GM21526 (cell line): ENCODE measurements around the gene ATP7B.
"Not testable (repeated sequence)": the region's sequence is repeated elsewhere in the genome, so short reads cannot be mapped to it uniquely, and the experiment has no call there.

ENCODE experiments used
- ATAC-seq: cut with Tn5 transposase; IDR thresholded peaks from one replicate; pipeline ENCODE4 v1.9.1; 2021; ENCODE audit warnings: moderate library complexity; ENCODE audit not compliant: unreplicated experiment, low FRiP score

ATP7B gene

DNA sequence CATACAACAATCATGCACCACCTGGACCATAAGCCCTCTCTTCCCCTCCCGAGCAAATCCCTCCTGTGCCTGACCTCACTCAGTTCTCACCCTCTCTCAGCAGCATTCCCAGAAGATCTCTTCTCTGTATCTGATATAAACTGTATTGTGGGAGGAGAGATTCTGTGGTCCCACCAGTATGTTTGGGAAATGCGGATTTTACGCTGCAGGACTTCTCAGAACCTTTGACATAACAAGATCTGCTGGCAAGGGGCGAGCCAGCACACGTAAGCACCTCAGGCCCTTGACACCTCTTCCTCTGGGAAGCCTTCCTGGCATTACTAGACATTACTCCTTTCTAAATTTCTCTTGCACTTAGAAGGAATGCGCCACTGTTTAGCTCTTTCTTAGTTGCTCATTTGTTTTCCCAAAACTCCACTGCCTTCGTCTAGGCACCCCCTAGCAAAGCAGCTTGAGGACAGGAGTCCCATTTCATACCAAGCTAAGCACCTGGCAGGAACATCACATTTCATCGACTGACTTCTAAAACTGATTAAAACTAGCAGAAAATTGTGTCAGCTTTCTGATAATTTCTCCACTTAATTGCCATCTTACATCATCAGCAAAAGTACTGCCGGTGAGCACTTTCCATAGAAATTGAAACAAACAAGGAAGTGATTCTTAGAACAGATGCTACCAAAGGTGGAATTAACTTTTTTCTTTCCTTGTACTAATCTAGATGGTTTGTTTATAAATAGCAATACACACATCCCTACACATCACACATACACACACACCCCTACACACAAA lies 86.3 kb downstream of the ATP7B start:
- ATAC-seq, result no peak

DNA sequence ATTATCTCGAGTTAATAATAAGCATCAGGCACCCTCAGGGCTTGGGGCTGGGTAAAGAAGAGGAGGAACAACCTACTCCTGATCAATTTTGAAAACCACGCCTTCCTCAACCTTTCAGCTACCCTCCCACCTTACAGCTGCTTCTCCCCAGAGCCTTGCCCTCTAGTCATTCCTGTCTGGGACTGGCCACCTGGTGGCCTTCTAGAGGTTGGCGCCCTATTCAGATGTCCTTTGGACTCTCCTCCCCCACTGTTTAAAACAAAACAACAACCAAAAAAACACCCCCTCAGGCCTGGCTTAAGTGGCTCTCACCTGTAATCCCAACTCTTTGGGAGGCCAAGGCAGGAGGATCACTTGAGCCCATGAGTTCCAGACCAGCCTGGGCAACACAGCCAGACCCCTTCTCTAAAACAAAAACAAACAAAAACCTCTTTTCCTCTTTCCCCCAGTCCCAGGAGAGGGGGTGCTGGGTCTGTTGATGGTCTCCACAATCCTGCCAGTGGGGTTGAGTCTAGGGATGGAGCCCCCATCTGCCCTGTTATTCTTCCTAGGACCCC lies 87.2 kb downstream of the ATP7B start:
- ATAC-seq, result peak; percentile 51

DNA sequence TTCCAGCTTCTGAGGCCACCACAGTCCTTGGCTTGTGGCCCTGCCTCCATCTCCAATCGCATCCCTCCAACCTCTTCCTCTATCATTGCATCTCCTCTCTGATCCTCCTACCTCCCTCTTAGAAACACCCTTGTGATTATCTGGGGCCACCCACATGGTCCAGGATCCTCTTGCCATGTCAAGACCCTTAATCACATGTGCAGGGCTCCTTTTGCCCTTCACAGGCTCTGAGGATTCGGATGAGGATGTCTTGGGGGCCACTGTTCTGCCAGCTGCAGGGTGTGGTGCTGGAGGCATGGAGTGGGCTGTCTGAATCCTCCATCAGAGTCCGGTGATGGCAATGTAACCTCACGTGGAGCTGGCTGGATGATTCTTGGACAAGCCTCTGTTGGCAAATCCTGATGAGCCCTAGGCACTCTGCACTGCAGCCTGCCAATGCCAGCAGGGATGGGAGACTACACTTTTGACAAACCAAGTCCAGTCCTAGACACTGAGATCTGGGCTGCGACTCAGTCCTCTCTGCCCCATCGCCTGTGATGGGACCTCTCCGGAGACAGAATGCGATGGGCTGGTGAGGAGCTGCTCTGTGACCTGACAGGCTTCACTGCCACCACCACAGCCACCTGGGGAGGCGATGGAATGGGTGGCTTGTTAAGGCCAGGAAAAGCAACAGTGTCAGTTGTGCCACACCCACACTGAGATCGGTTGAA lies 88.3 kb downstream of the ATP7B start:
- no peak for ATAC-seq

DNA sequence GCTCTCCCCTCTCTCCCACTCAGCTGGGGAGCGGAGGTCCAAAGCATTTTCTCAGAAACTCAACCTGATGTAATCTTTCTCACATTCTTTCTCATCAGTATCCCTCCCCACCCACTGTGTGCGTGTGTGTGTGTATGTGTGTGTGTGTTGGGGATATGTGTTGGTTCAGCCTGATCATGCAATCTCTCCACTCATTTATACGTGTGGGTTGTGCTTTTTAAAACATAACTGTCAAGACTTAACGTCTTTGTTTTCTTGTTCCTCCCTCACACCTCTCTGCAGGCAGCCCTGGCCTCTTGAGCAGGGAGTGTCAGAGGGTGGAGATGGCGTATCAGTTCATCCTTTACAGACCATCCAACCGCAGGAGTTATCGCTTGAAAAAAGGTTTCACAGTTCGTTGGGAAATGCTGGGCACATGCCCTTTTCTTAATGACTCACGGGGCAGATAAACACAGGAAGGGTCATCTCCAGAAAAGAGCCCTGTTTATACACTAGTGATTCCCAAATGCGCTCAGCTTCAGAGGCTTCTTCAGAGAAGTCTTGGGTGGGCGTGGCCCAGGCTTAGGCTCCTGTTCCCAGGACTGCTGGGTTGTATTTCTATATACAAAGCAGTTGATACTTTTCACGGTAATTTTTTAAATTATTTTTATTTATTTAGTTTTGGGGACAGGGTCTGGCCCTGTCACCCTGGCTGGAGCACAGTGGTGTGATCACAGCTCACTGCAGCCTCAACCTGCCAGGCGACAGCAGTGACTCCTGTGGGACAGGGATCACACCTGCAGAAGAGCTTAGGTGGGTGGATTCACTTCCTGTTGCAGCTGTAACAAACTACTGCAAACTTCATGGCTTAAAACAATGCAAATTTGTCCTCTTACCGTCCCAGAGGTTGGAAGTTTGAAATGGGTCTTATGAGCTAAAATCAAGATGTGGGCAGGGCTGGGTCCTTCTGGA lies 89.2 kb downstream of the ATP7B start:
- no peak for ATAC-seq

DNA sequence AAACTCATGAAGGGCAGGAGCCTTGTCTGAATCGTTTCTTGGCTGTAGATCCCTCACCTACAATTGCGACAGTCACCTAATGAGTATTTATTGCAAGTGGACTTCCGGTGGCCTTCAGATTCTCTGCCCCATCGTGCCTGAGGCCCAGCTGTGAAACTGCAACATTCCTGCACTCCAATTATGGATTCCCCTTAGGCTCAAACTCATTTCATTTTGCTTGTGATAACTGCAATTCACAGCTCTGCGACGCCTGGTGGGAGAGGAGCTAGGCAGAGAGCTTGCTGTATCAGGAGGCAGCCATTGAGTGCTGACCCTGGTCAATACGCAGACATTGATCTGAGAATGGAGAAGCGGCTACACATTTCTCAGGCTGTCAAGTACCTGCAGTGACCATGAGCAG lies 90.5 kb downstream of the ATP7B start:
- ATAC-seq, result no peak

DNA sequence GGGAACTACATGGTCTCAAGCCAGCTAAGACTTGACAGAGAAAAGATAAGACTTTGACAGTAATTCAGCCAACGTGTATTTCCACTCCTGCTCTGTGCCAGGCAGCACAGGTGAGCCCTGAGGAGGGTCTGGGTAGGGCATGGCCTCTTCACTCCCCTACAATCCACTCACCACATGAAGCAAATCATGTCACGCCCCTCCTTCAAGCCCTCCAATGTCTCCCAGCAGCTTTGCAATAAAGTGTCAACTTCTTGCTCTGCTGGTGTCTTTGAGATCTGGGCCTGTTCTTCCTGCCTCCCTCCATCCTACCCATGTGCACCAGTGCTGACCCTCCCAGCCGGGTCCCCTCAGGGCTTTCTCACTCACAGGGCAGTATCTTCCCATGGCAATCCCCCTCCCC lies 91.0 kb downstream of the ATP7B start:
- ATAC-seq, result no peak

DNA sequence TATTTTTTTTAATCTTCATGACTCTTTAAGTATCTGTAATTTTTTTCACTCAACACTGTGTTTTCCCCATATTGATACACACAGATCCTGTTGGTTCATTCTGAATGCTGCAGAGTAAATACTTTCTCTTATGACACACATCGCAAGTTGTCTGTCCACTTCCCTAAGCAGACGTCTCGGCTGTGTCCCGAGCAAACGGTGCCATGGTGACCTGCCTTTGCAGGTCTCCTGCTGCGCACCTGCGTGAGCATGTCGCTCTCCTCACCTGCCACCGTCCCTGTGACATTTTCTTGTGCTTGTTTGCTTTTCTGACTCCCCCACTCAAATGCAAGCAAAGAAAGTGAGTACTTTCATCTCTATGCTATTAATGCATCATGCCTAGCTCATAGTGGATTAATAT lies 91.7 kb downstream of the ATP7B start:
- no peak for ATAC-seq

DNA sequence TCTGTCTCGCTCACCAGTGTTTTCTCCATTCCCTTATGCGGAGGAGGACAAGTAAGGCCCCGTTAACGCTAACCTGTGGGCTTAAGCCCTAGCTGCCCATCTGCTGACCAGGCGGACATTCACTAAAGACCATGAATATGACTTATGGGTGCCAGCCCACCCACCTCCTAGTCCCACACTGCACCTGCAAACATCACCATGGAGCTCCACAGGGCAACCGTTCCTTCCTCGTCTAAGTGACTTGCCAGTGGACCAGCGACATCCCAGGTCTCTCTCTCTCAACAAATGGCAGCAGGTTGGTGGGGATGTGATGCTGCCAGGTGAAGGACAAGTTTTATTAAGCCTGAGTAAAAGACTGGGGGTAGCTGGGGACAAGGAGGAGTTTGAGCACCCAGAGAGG lies 94.3 kb downstream of the ATP7B start:
- ATAC-seq, result no peak

DNA sequence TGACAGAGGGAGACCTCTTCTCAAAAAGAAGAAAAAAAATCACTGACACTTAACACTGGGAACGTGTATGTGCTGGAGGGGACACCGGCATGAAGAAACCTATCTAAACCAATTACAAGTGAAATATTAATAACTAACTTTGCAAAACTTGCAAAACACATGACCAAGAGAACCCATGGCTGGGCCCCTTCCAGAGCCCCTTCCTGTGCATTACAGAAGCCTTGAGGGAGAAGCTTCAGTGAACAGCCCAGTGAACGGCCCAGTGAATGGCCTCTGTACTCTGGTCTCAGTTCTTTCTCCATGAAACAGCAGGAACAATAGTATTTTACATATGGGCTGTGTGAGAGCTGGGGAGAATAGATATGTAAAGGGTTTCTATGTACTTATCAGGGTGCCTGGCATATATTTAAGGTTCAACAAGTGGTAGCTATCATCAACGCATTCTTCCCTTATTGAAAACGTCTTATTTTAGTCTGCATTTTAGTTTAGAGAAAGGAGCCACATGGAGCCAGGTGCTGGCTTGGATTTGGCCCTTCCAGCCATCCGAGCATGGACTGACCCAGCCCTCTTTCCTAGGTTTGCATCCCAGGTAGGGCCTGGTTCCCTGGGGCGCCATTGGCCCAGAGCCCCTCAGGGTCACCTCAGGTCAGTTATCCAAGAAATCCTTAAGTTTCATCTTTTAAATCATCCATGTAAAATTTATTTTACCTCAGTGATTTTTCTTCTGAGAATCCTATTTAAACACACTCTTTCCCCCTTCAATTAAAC lies 95.0 kb downstream of the ATP7B start:
- ATAC-seq, result no peak

DNA sequence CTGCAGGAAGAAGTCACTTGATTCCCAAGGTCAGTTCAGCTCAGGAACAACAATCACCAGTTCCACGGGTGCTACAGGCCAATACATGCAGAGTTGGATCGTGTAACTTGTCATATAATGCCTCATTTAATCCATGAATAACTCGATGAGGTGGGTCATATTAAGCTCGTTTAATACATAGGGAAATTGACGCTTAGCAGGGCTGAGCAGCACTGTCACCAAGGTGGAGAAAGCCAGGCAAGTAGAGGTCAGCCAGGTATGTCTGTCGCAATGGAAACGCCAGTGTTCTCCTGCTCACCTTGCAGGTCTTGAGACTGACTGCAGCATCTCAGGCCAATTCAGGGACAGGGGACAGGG lies 97.1 kb downstream of the ATP7B start:
- ATAC-seq, result no peak

DNA sequence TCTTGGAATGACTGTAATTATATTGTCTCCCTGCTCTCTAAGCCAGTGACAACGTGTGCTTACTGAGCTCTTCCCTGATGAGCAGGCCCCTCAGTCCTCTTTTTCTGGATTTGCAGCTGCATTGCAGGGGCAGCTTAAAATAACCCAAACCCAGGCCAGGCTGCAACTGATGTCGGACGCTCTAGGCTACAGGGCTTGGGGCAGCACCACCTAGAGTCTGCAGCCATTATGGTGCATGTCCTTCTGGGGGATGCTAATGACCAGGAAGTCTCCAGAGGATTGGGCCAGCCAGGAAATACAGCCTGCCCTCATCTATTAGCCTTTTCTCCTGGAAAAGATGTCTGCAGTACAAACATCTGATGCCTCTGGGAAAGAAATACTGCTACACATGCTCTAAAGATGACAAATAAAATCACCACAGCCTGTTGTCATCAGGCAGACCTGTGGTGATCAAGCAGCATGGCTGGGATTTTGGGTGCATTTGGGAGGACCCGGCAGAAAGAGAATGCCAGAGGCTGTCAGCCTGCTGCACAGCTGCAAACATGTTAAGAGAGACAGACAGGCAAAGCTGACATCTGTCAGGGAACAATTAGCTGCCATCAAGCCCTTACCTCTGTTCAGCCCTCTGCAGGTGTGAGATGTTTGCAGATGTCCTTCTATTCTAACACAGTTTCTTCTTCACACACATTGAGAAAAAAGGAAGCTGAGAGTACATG lies 97.7 kb downstream of the ATP7B start:
- no peak for ATAC-seq

DNA sequence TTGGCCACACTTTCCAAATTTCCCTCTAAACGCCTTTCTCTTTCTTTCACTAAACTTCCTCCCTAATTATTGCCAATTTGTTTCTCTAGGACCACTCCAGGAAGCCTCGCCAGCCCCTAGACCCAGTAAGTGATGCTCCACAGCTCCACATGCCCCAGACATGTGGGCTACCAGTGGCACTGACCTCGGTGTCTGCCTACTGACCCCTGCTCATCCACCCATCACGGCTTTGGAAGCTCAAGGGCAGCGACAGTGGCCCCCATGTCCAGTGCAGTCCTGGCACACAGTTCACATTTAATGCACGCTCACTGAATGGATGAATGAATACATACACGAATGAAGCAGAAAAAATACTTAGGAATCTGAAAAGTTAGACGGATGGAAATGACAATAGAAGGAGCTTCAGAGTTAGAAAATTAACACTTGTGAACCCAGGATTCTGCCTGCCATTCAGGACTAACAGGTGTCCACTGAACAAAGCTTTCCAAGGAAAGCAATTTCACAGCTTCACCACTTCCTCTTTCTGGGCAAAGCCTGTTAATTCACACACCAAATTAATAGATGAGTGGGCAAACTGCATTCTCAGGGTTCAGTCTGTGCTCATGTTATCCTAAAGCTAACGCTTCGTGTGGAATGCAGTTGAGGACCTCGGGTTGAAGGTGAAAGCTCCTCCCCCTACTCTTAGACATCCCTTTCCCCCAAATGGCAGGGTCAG lies 98.6 kb downstream of the ATP7B start:
- no peak for ATAC-seq

DNA sequence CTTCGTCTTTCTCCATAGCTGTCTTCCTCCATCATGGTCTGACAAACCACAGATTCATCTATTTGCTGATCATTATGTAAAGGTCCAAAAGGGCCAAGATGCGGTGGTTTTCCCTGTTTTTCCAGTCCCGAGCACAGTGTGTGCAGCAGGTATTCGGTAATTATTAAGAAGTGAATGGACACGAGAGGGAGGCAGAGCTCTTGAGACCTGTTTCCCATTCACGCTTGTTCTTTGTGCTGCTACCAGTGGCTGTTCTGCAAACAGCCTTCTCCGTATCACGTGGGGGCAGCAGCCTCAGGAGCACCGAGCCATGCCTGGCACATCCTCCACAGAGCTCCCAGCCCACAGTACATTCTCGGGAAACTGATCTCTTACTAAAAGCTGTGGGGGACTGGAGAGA lies 99.2 kb downstream of the ATP7B start:
- ATAC-seq, result no peak

DNA sequence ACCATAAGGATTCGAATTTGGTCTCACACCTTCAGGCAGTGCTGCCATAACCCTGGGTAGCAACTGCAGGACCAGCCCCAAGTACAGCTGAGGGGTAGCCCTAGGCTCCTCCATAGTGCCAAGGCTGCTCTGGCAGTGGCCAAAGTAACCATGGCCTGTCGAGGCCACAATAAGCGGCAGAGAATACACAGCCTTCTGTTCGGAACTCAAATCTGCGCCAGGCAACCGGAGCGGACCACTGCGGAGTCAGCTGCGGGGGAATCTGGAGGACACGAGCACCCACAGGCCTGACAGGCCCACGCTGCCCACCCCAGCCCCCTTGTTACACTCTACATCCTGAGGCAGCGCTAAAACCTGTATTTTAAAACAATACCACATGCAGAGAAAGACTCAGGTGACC lies 100.7 kb downstream of the ATP7B start:
- ATAC-seq, result no peak

DNA sequence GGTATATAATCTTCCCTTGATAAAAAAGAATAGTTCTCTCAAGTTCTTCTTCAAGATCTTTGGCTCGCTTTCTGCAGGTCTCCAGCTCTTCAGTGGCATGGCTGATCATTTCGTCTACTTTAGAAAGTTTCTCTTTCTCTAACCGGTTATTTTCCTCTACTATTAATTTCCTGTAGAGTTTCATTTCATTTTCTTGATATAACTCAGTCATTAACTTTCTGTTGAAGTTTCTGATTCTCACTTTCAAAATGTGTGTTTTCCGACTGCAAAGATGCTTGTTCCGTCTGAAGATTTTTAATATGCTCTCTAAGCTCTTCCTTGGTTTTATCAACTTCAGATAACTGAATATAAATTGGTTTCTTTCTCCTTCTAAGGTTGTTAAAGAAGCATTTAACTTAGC lies 102.0 kb downstream of the ATP7B start:
- not testable (repeated sequence) for ATAC-seq

DNA sequence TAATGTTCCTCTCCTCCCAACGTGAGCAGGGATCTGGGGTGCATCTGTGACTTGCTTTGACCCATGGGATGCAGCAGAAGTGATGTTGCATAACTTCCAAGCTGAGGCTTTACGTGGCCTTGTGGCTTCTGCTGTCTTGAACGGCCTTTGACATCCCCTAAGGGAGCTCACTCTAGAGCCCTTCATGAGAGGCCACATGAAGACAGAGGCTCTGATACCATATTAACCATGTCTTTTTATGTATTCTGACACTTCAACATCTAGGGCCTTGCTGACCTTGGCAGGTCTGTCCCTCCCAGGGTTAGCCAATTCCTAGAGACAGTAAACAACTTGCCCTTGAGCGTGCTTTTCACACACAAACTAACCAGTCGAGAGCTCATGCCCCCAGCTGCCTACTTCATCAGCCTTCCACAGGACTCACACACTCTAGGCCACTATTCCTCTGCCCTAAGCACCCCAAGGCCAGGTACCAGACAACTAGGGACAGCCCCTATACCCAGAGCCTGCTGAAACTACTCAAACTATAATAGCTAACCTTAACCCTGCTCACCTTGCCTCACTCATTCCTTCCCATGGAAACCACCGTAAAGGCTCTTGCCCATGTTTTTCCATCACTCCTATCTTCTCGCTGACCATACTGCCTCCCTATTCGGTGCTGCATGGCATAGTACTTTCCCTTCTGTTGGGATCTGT lies 104.1 kb downstream of the ATP7B start:
- ATAC-seq, result no peak

DNA sequence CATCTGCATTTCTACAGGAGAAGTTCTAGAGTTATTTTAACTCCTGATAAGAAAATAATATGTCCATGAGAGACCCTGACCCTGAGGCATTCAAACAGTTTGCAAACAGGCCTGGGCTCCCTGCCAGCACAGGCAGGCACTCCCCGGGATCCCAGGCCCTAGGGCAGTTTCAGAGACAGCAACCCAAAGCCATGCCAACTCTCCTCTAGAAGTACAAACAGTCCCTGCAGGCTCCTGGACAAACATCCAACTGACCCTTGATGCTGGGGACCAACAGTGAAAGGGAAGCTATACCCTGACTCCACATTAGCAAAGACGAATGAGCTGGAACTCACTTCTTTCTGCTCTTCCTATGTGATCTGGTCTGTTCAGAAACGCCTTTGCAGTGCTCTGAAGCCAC lies 104.7 kb downstream of the ATP7B start:
- no peak for ATAC-seq

DNA sequence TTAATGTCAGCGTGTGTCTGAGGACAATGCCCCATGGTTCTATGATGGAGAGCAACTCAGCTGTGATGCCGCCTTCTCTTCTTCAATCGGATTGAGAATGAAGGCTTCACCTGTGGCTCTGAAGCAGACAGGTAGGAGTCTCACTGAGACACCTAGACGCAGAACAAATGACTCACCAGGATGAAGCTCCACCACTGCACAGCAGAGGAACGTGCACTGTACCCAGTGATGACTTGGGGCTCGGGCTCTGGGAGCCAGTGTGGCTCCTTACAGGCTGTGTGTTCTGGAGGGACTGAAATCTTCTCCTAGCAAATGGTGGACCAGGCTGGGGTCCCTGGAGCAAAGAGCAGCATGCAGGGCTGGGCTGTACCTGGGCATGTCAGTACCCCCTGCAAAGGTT lies 105.5 kb downstream of the ATP7B start:
- no peak for ATAC-seq
